Measurements from ENCODE around the gene DDOST.

Gene DDOST

GRCh38 chr1:20604678-20605077 lies 56.5 kb downstream of the DDOST start:
- no peaks in the 10 kb centered on the region for H3K9me3 ChIP-seq
- no peaks in the 10 kb centered on the region for H3K27me3 ChIP-seq
- no peak overlapping the region for H3K4me3 ChIP-seq (ENCODE audit: low read depth, low read length)
- H3K36me3 ChIP-seq = no peaks in the 10 kb centered on the region
- H3K4me1 ChIP-seq = no peaks in the 10 kb centered on the region
- no peak for TF ChIP-seq CTCF (IDR thresholded peaks at IDR 0.05; ENCODE audit: low read depth, low read length)
- no peak for DNase-seq

GRCh38 chr1:20603504-20604464 lies 57.4 kb downstream of the DDOST start:
- H3K4me1 ChIP-seq = no peaks in the 10 kb centered on the region
- TF ChIP-seq CTCF (IDR thresholded peaks at IDR 0.05; ENCODE audit: low read depth, low read length) = no peak
- no peaks in the 10 kb centered on the region for H3K9me3 ChIP-seq
- no peak for DNase-seq
- no peak overlapping the region for H3K4me3 ChIP-seq (ENCODE audit: low read depth, low read length)
- no peaks in the 10 kb centered on the region for H3K27me3 ChIP-seq
- H3K36me3 ChIP-seq = no peaks in the 10 kb centered on the region

GRCh38 chr1:20602851-20603450 lies 58.2 kb downstream of the DDOST start:
- H3K36me3 ChIP-seq = no peaks in the 10 kb centered on the region
- no peaks in the 10 kb centered on the region for H3K4me1 ChIP-seq
- H3K4me3 ChIP-seq (ENCODE audit: low read depth, low read length) = no peak overlapping the region
- TF ChIP-seq CTCF (IDR thresholded peaks at IDR 0.05; ENCODE audit: low read depth, low read length) = no peak
- no peaks in the 10 kb centered on the region for H3K9me3 ChIP-seq
- no peaks in the 10 kb centered on the region for H3K27me3 ChIP-seq
- DNase-seq = no peak
